GM19438 (cell line): ENCODE data around the gene RPL7A.
"Not testable (repeated sequence)": the region's sequence is repeated elsewhere in the genome, so short reads cannot be mapped to it uniquely, and the experiment has no call there.

ENCODE experiments used
- ATAC-seq: cut with Tn5 transposase; IDR thresholded peaks from one replicate; pipeline ENCODE4 v1.9.1; 2021; ENCODE audit warnings: low read depth; ENCODE audit not compliant: unreplicated experiment

RPL7A gene

DNA sequence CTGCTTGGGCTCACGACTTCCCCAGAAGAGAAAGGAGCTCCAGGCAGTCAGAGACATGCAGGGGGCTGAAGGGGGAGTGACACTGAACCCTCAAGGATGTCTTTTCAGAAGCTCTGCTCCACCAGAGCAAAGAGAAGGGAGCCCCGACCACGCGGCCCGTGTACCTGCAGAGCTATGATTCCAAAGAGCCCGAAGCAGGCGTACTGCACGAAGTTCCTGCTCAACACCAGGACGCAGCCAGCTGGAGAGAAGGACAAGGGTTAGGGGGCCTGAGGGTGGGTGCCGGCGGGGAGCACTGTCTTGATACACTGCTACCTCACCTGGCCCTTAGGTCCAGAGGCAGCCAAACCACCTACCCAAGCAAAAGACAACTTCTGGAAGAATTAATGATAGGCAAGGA, 18.4 kb downstream of the RPL7A start:
- ATAC-seq: no peak

DNA sequence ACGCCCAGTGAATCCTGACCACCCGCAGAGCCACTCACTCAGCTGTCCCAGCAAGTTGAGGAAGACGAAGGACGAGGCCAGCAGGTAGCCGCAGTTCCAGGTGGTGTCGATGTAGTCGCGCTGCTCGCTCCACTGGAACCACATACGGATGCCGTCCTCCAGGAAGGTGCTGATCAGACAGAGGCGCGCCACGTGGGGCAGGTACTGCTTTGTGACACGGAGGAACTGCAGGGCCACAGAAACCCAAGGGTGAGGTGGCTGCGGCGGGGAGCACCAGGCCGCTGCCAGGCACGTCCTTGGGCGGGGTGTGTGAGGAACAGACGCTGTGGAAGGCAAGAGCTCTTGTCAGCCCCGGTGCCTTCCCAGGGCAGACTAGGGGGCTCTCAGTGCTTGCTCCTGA, 19.2 kb downstream of the RPL7A start:
- no peak for ATAC-seq

GRCh38 chr9:133367778-133368177, 19.8 kb downstream of the RPL7A start:
- no peak for ATAC-seq

DNA sequence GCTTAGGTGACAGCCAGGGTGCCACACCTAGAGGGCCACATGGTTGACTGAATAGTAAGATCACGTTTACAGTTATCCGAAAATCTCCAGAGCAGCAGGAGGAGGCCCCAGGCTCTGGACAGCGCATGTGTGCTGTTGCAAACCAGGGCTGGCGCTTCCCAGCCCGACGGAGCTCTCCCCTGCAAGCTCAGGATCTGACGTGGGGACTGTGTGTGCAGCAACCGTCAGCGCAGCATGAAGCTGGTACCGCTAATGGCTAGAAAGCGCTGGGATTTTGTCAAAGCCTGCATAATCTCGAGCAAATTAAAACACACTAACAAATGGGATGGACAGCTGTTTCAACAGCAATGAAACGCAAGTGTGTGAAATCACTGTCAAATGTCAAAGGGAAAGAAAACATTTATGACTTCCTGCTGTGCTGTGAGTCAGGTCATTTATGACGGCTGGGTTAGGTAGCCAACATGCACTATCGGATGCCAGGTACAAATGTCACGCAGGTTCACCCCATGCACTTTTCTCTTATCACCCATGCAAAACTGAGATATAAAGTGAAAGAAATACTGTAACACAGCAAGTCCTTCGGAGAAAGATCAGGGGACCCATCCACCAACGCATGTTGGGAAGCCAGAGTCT, 20.3 kb downstream of the RPL7A start:
- ATAC-seq: no peak

DNA sequence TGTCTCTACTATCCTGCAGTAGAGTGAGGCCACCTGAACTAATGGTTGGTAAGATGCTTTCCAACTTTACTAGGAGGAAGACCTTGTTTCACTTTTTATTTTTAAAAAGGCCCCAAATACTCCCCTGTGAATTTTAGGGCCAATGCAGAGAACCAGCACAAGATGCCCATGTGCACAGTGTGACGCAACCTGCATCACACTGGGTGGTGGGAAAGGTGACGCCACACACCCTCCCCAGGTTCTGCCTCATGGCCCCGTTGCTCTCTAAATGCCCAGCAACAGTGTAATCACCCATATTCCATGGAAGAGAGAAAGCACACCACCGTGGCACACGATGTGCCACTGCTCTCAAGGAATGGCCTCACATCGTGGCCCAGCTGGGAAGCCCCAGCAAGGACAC, 21.4 kb downstream of the RPL7A start:
- no peak for ATAC-seq

DNA sequence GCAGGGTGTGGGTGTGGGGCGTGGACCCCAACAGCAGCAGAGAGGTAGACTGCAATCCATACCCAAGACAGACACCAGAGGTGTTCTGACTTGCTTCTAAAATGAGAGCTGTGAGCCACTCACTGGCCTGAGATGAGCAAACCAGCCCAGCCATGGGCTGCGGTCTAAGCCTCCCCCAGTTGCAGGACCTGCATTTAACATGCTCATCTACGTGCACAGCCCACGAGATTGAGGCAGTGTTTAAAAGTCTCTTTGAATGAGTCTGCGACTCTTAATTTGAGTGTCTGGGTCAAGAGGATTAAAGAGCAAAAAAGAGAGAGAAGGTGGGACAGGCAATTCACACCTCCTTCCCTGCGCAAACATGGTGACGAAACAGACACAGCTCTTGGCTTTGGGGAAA, 21.9 kb downstream of the RPL7A start:
- ATAC-seq: no peak

- no peak for ATAC-seq
These were observed 22.7 kb downstream of the RPL7A start for GRCh38 chr9:133370685-133371084.

DNA sequence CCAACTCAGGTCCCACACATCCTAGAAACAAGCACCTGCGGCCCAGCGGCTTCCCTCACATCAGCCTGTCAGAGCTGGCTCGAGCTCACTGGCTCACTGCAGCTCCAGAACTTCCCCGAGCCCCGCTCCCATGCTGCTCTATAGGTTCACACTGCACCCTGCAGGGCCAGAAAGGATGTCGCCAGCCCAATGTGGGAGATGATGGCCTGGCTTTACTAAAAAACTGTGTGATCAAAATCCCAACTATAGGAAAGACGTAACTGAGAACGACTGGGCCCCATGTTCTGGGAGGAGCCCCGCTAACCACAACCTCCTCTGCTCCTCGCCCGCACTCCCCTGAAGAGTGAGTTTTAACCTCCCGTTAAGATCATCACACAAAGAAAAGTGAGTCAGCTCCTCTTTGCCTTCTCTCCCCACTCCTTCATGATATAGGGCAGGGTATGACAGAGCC, 23.3 kb downstream of the RPL7A start:
- no peak for ATAC-seq

GRCh38 chr9:133372144-133372543, 24.1 kb downstream of the RPL7A start:
- no peak for ATAC-seq

- no peak for ATAC-seq
These were observed 26.6 kb downstream of the RPL7A start for GRCh38 chr9:133374612-133375115.

GRCh38 chr9:133375116-133375723, 27.2 kb downstream of the RPL7A start:
- peak; percentile 27 for ATAC-seq

DNA sequence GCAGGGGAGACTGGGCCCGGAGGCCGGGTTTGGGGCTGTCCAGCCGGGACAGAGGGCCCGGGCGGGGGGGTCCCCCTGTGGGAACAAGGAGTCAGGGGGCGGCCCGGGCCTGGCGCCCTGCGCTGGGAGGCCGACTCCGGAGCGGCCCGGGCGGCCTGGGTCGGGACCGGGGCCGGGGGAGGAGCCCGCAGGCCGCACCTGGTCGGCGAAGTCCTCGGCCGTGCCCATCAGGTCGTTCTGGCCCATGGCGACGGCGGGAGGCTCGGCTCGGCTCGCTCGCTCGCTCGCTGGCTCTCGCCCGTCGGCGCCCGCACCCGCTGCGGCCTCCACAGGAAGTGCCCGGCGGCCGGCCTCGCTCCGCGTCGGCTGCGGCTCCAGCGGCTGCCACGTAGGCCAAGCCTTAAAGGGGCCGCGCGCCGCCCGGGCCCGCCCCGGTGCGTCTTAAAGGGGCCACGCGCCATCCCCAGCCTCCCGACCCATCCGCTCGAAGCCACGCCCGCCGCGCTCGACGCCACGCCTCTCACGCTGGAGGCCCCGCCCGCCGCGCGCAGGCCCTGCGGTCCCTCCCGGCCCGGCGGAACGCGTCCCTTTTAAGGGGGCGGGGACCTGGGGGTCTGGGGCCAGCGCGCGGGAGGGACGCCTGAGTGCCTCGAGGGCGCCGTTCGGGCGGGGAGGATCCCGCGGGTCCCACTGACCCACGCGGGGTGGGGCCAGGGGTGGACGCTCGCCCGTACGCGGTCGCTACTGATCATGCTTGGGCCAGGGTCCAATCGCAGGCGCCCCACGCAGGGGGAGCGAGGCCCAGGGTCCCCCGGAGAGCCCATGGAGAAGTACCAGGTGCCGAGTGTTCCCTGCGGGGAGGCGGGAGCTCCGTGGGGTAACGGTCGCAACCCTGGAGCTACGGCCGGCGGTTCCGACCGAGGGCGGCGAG, 28.0 kb downstream of the RPL7A start, which contains the start of the genes STKLD1 and SURF4:
Gene STKLD1 (plus strand): TSS at position 643 of the 931 bp plus-strand sequence. CDS start 108 bp downstream, at position 751.
Gene SURF4 (minus strand): TSS at position 337 of the 931 bp plus-strand sequence. CDS start 91 bp downstream, at position 246.
- ATAC-seq: peak; percentile 78

- not testable (repeated sequence) for ATAC-seq
These were observed 29.3 kb downstream of the RPL7A start for GRCh38 chr9:133377280-133377679.

DNA sequence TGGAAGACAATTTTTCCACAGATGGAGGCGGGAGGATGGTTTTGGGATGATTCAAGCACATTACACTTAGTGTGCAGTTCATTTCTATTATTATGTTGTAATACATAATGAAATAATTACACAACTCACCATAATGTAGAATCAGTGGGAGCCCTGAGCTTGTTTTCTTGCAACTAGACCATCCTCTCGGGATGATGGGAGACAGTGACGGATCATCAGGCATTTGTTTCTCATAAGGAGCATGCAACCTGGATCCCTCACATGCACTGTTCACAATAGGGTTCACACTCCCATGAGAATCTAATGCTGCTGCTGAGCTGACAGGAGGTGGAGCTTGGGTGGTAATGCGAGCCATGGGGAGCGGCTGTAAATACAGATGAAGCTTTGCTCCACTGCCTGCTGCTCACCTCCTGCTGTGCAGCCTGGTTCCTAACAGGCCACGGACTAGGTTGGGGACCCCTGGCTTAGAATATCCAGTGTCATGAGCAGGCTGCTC, 29.8 kb downstream of the RPL7A start:
- no peak for ATAC-seq

DNA sequence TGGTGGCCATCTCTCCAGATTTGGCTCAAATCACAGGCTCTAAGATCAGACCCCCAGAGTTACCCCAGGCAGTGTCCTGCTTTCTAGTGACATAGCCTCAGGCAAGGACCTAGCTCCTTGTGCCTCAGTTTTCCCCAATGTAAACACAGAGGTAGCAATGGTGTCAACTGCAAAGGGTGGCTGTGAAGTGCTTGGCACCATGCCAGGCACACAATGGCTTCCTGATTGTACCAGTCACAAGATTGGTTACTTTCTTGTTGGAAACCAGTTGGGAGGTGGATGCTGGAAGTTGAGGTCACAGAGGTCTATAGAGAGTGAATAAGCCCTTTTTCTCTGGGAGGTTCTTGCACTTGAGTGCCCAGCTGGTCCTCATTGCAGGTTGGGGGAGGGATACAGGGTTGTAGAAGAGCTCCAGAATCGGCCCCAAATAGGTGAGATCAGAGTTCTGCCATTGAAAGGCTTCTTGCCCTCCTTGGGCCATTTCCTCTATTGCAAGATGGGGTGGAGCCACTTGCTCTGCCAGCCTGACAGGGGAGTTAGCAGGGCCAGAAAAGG, 30.5 kb downstream of the RPL7A start:
- no peak for ATAC-seq

- ATAC-seq: no peak
These were observed 31.4 kb downstream of the RPL7A start for GRCh38 chr9:133379153-133380086.

- no peak for ATAC-seq
These were observed 32.7 kb downstream of the RPL7A start for GRCh38 chr9:133380734-133381133.

DNA sequence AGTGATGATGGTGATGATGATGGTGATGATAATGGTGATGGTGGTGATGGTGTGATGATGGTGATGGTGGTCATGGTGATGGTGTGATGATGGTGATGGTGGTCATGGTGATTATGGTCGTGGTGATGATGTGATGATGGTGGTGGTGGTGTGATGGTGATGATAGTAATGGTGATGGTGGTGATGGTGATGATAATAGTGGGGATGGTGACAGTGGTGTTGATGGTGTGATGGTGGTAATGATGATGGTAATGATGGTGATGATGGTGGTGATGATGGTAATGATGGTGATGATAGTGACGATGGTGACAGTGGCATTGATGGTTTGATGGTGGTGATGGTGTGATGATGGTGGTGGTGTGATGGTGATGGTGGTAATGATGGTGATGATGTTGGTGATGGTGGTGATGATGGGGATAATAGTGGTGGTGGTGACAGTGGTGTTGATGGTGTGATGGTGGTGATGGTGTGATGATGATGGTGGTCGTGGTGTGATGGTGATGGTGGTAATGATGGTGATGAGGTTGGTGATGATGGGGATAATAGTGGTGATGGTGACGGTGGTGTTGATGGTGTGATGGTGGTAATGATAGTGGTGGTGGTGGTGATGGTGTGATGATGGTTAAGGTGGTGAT, 34.6 kb downstream of the RPL7A start:
- no peak for ATAC-seq

DNA sequence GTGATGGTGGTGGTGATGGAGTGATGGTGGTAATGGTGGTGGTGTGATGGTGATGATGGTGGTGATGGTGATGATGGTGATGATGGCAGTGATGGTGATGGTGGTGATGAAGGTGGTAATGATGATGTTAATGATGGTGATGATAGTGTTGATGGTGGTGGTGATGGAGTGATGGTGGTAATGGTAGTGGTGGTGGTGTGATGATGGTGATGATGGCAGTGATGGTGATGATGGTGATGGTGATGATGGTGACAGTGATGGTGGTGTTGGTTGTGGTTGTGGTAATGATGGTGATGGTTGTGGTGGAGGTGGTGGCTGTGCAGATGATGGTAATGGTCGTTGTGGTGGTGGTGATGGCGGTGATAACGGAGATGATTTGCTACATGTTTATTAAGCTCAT, 35.4 kb downstream of the RPL7A start:
- no peak for ATAC-seq
